HG03139 (cell line): ENCODE results near the gene TBRG1.
"Not testable (repeated sequence)": the region's sequence is repeated elsewhere in the genome, so short reads cannot be mapped to it uniquely, and the experiment has no call there.

ENCODE experiments used
- ATAC-seq: cut with Tn5 transposase; IDR thresholded peaks from one replicate; pipeline ENCODE4 v1.9.1; 2021; ENCODE audit not compliant: unreplicated experiment

The TBRG1 gene, protein sequence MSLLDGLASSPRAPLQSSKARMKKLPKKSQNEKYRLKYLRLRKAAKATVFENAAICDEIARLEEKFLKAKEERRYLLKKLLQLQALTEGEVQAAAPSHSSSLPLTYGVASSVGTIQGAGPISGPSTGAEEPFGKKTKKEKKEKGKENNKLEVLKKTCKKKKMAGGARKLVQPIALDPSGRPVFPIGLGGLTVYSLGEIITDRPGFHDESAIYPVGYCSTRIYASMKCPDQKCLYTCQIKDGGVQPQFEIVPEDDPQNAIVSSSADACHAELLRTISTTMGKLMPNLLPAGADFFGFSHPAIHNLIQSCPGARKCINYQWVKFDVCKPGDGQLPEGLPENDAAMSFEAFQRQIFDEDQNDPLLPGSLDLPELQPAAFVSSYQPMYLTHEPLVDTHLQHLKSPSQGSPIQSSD

GRCh38 chr11:124622531-124623451 is at the start of gene TBRG1:
Gene TBRG1, plus strand, starts transcription at chr11:124622864. Its CDS starts 220 bp downstream, at chr11:124623084.
- peak; percentile 98 for ATAC-seq

DNA sequence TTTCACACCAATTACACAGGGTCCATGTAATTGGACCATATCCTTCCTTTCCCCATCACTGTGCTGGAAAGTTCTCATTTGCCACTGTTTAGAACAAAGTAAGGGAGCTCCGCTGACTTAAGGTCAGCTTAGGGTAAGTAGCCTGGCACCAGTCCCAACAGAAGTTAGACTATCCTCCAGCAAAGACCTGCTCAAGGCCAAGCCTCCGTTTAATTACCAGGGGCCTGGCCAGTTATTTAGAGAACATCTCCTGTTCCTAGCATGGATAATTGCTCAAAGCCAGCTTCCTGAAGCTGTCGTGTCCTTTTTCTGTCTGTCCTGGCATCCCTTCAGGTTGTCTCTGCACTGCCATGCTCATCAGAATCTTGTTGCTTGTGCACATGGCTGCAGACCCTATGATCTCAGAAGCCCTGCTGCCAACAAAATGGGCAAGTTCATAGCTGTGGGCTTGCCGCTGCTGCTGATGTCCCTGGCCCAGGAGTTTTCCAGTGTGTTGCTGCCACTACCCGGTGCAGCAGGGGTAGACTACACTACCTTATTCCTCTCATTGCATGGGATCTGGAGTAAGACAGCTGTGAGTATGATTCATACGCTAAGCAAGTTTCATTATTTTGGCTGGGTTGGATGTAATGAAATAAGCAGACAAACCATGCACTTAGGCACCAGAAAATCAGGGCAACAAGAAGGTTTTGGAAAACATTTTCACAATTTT is 44.8 kb upstream of the TBRG1 start:
- no peak for ATAC-seq

GRCh38 chr11:124578761-124579160 is 43.9 kb upstream of the TBRG1 start:
- no peak for ATAC-seq

GRCh38 chr11:124581817-124582216 is 40.8 kb upstream of the TBRG1 start:
- no peak for ATAC-seq

DNA sequence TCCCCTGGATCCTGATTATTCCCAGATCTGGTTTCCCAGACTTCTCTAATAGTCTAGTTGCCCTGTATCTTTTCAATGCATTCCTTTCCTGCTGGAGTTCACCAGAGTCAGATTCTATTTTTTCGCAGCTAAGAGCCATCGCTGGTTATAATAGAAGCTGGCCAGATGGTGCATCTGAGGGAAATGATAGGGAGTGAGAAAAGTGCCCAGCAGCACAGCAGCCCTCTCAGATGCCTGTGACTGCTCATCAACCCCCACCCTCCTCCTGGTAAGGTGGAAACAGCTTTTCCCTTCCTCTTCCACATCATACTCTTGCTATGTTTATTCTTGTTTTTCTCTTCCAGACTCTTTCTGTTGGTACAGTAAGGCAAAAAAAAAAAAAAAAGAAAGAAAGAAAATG is 40.1 kb upstream of the TBRG1 start:
- no peak for ATAC-seq

- ATAC-seq = no peak
Measured at GRCh38 chr11:124583781-124584180, 38.9 kb upstream of the TBRG1 start.

DNA sequence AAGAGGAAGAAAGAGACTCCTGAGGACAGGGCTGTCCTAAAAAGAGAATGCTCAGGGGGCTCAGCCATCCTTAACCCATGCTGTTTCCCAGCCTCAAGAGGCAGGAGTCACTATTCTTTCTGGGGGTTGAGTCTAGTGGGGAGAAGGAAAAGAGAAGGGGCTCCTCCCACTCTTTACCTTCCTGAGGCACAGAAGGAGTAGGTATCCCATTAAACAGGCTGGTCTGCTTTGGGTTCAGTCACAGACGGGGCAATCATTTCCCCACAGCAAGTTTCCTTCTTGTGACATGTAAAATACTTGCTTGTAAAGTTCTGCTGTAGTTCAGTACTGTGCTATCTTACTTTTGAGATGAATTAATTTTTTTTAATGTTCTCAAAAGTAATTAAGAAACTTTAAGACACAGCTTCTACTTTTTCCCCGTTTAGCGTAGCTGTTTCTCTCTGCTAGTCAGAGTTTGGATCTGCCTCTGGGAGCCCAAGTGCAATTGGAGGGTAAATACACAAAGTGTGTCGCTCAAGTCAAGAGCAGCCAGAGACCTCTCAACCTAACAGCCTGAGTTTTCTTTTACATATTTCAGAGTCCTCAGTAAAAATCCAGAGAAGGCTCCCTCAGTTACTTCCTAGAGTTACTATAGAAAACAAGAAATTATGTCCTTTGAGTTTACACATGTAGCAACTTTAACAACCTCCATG is 37.8 kb upstream of the TBRG1 start:
- no peak for ATAC-seq

GRCh38 chr11:124586238-124586860 is 36.3 kb upstream of the TBRG1 start:
- ATAC-seq = no peak

DNA sequence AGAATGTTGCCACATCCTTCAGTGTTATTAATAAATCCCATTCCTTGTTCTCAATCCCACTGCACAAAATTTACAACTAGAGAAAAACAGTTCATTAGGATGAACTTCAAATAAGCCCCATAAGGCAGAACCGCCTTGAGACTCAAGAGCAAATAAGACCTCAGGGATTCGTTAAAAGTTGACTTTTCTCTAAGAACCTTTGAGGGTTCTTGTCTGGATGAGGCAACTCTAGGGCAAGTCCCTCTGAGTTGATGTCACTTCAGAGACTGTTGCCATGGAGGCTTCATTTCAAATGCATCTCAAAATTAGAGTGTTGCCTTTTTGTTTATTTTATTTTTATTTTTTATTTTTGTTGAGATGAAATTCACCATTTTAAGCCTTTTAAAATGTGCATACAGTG is 31.2 kb upstream of the TBRG1 start:
- no peak for ATAC-seq

DNA sequence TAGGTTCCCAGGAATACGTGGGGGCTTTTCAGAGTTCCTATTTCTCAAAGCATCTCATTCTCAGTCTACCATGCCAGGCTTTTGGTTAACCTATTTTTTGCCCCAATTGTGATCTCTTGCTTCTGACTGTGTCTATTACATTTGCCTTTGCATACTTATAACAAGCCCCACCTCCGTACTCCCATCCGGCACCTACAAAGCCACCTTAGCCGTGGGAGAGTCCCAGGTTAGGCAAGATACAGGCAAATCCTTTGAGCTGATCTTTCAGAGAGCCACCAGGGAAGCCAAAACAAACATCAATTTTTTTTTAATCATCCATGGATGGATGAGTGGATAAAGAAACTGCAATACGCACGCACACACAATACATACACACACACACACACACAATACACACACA is 30.0 kb upstream of the TBRG1 start:
- ATAC-seq = no peak

- ATAC-seq = no peak
Measured at GRCh38 chr11:124595302-124595701, 27.4 kb upstream of the TBRG1 start.

GRCh38 chr11:124597626-124598025 is 25.0 kb upstream of the TBRG1 start:
- no peak for ATAC-seq

DNA sequence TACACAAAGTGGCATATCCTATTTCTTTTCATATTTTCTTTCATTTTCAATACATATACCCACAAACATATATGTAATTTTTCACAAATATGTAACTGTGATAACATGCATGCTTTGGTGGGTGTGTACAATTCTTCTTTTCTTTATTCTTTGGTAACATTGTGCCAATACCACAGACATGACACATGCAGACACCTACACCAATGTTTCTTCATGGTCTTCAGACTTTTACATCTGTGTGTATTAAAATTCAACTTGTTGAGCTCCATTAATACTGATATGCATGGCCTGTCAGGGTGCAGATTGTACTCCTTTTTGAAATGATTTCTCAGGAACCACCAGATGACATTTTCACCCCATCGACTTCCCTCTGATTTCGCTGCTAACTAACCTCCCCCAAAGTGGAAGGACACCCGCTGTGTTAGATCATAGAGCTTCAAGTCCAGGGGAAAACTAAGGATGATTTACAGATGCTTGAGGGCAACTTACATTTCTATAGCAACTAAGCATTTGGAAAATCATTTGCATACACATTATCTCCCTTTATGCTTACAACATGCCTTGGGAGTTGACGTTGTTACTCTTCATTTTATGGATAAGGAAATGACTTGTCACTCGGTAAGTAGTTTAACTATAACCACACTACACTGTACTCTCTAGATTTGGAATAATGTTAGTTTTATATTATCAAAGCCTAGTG is 21.9 kb upstream of the TBRG1 start:
- ATAC-seq = no peak

GRCh38 chr11:124602193-124602592 is 20.5 kb upstream of the TBRG1 start:
- no peak for ATAC-seq

DNA sequence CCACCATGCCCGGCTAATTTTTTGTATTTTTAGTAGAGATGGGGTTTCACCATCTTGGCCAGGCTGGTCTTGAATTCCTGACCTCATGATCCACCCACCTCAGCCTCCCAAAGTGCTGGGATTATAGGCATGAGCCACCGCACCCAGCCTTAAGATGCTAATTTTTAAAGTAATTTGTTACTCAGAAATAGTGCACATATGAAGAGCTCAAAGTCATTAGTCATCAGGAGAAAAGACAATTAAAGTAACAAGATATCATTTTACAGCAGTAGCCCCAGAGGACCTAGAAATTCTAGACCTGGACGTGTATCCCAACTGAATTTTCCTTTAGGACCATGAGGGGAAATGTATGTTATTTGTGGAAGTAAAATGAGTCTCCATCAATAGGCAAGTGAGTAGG is 19.9 kb upstream of the TBRG1 start:
- not testable (repeated sequence) for ATAC-seq

- ATAC-seq = no peak
Measured at GRCh38 chr11:124605719-124606118, 16.9 kb upstream of the TBRG1 start.

DNA sequence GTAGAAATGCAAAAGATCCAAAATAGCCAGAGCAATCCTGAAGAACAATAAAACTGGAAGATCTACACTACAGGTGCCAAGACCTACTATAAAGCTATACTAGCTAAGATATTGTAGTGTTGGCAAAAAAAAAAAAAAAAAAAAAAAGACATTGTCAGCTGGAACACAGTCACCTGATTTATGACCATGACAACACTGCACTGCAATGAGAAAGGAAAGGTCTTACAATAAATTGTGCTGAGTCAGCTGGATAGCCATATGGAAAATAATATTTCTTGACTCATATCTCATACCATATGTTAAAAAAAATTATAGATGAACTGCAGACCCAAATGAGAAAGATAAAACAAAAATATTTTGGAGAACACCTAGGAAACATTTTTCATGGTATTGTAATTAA is 14.5 kb upstream of the TBRG1 start:
- ATAC-seq = no peak

- no peak for ATAC-seq
Measured at GRCh38 chr11:124610295-124610694, 12.4 kb upstream of the TBRG1 start.

GRCh38 chr11:124611064-124611463 is 11.6 kb upstream of the TBRG1 start, which contains the start of gene PANX3:
Gene PANX3, plus strand, starts transcription at chr11:124611428. Its CDS starts 129 bp downstream, at chr11:124611557.
- no peak for ATAC-seq

DNA sequence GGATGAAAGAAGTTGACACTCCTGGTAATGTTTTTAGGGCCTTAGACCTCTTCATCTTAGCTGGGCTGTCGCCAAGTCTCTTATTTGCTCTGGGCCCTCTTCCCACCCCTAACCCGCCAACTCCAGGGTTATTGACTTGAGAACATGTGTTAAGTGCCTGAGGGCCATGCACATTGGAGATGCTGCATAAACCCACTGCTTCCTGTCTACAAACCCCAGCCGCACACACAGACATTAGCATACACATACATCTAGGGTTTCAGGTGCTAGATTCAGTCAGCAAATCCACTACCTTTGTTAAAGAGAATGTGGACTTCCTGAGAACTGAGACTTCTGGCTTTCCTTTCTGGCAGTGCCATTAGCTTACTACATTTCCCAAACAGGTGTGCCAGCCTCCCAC is 10.6 kb upstream of the TBRG1 start:
- ATAC-seq = no peak
